A549 (cell line): ENCODE measurements around the gene FGF14.

Experiments used
- ATOH8 ChIP-seq: fragments of 250-450 bp; sonication (Bioruptor Pico); IDR thresholded peaks from 2 replicates; pipeline ENCODE4 v1.5.0; 2020; ENCODE audit warnings: low read depth, mild to moderate bottlenecking, moderate library complexity
- BCL3 ChIP-seq: fragments of >200 bp; sonication (Bioruptor Twin); formaldehyde crosslinking; IDR thresholded peaks from 3 replicates; pipeline ENCODE4 v1.6.1; 2016
- CEBPB ChIP-seq, 2 experiments: fragments of >200 bp in 1 of 2; sonication (Bioruptor Twin) in 1 of 2; formaldehyde crosslinking in 1 of 2; IDR thresholded peaks; 2 replicates each; pipeline ENCODE4 v1.6.1; 2012 to 2016
- CTCF ChIP-seq: fragments of >200 bp; sonication (Bioruptor Twin); formaldehyde crosslinking; IDR thresholded peaks from 3 replicates; pipeline ENCODE4 v1.5.1; 2016
- EP300 ChIP-seq, 2 experiments: fragments of >200 bp; sonication (Bioruptor Twin); formaldehyde crosslinking; IDR thresholded peaks; 2 replicates in 1 of 2; 3 replicates in 1 of 2; pipeline ENCODE4 v1.6.1; 2016 to 2017
- FOXS1 ChIP-seq: fragments of 250-450 bp; sonication (Bioruptor Pico); IDR thresholded peaks from 2 replicates; pipeline ENCODE4 v1.5.0; 2020; ENCODE audit warnings: mild to moderate bottlenecking, moderate library complexity
- GATA3 ChIP-seq: IDR thresholded peaks from 2 replicates; pipeline ENCODE4 v1.6.1; 2012; ENCODE audit warnings: borderline replicate concordance
- HDAC2 ChIP-seq: fragments of 200-600 bp; sonication (generic); IDR thresholded peaks from 2 replicates; pipeline ENCODE4 v1.6.1; 2016
- JUN ChIP-seq, 2 experiments: fragments of >200 bp; sonication (Bioruptor Twin); formaldehyde crosslinking; IDR thresholded peaks; 2 replicates in 1 of 2; 3 replicates in 1 of 2; pipeline ENCODE4 v1.6.1; 2016 to 2017
- KDM5A ChIP-seq: fragments of 200-600 bp; sonication (generic); IDR thresholded peaks from 2 replicates; pipeline ENCODE4 v1.6.1; 2016; ENCODE audit warnings: antibody characterized with exemption, mild to moderate bottlenecking
- MAFK ChIP-seq: fragments of 450-650 bp; IDR thresholded peaks from 2 replicates; pipeline ENCODE4 v1.6.1; 2014; ENCODE audit not compliant: partially characterized antibody
- MAX ChIP-seq: IDR thresholded peaks from 2 replicates; pipeline ENCODE4 v1.6.1; 2012
- POLR2A ChIP-seq: IDR thresholded peaks from 2 replicates; pipeline ENCODE4 v1.6.1; 2012; ENCODE audit warnings: mild to moderate bottlenecking, low read length
- ZSCAN20 ChIP-seq: fragments of 250-450 bp; sonication (Bioruptor Pico); IDR thresholded peaks from 2 replicates; pipeline ENCODE4 v1.8.0; 2022; ENCODE audit warnings: mild to moderate bottlenecking, moderate library complexity

GRCh38 chr13:102361113-102361512 lies 40.7 kb downstream of the FGF14 start:
- TF ChIP-seq CTCF: no peak
- no peak for TF ChIP-seq KDM5A
- TF ChIP-seq POLR2A: no peak
- TF ChIP-seq EP300 (IDR thresholded peaks at IDR 0.05): no peak
- TF ChIP-seq FOXS1 (CRISPR knock-in tag): no peak
- TF ChIP-seq JUN (IDR thresholded peaks at IDR 0.05): no peak
- TF ChIP-seq GATA3: no peak
- no peak for TF ChIP-seq HDAC2
- TF ChIP-seq MAFK: no peak
- TF ChIP-seq MAX: no peak
- TF ChIP-seq ATOH8: no peak
- no peak for TF ChIP-seq BCL3
- TF ChIP-seq ZSCAN20 (CRISPR knock-in tag): no peak
- TF ChIP-seq CEBPB (IDR thresholded peaks at IDR 0.05): no peak
